Mesendoderm (in vitro differentiated cells): ENCODE results near the gene ATN1.

Experiments used
- DNase-seq: peaks from one replicate; pipeline ENCODE4 v3.0.0; 2013
- H2AK5ac ChIP-seq: 2 replicates; pipeline ENCODE4 v1.6.1; 2013; ENCODE audit warnings: low read length, inconsistent platforms
- H2BK120ac ChIP-seq: 2 replicates; pipeline ENCODE4 v1.6.1; 2013; ENCODE audit warnings: low read depth, mild to moderate bottlenecking, low read length, moderate library complexity, mixed read lengths
- H2BK15ac ChIP-seq: replicated peaks from 2 replicates; pipeline ENCODE4 v1.6.1; 2013; ENCODE audit warnings: low read depth, mild to moderate bottlenecking, moderate library complexity
- H2BK5ac ChIP-seq: 2 replicates; pipeline ENCODE4 v1.6.1; 2013; ENCODE audit warnings: low read length, inconsistent platforms
- H3K18ac ChIP-seq: 2 replicates; pipeline ENCODE4 v1.6.1; 2013; ENCODE audit warnings: mild to moderate bottlenecking, low read length, mixed read lengths
- H3K23ac ChIP-seq: one replicate; pipeline ENCODE4 v1.6.1; 2013; ENCODE audit warnings: low read length
- H3K27ac ChIP-seq: 2 replicates; pipeline ENCODE4 v1.5.1; 2013; ENCODE audit warnings: low read depth, mild to moderate bottlenecking, inconsistent platforms, low read length, moderate library complexity
- H3K27me3 ChIP-seq: 2 replicates; pipeline ENCODE4 v1.6.1; 2013; ENCODE audit warnings: low read length, control low read depth, mild to moderate bottlenecking, inconsistent platforms; ENCODE audit not compliant: insufficient read depth, poor library complexity
- H3K36me3 ChIP-seq: 2 replicates; pipeline ENCODE4 v1.6.1; 2013; ENCODE audit warnings: low read length, inconsistent platforms; ENCODE audit not compliant: control insufficient read depth, insufficient read depth
- H3K4ac ChIP-seq: one replicate; pipeline ENCODE4 v1.6.1; 2013; ENCODE audit warnings: low read depth, mild to moderate bottlenecking, low read length, moderate library complexity
- H3K4me1 ChIP-seq: 2 replicates; pipeline ENCODE4 v1.6.1; 2013; ENCODE audit warnings: low read depth, low read length, inconsistent platforms; ENCODE audit not compliant: control insufficient read depth
- H3K4me2 ChIP-seq: 2 replicates; pipeline ENCODE4 v1.6.1; 2013; ENCODE audit warnings: low read length
- H3K4me3 ChIP-seq: 2 replicates; pipeline ENCODE4 v1.5.1; 2013; ENCODE audit warnings: mild to moderate bottlenecking, low read length
- H3K56ac ChIP-seq: one replicate; pipeline ENCODE4 v1.6.1; 2013; ENCODE audit warnings: low read length
- H3K79me1 ChIP-seq: 2 replicates; pipeline ENCODE4 v1.6.1; 2013; ENCODE audit warnings: low read length, inconsistent platforms
- H3K79me2 ChIP-seq: 2 replicates; pipeline ENCODE4 v1.6.1; 2013; ENCODE audit warnings: mild to moderate bottlenecking, low read length; ENCODE audit not compliant: control insufficient read depth, insufficient read depth
- H3K9ac ChIP-seq: 2 replicates; pipeline ENCODE4 v1.6.1; 2013; ENCODE audit warnings: low read length, inconsistent platforms
- H4K5ac ChIP-seq: one replicate; pipeline ENCODE4 v1.6.1; 2013; ENCODE audit warnings: low read length
- H4K8ac ChIP-seq: one replicate; pipeline ENCODE4 v1.6.1; 2013; ENCODE audit warnings: low read depth, mild to moderate bottlenecking, control low read depth, low read length, moderate library complexity
- WGBS: extraction: QIAGEN DNeasy Blood & Tissue Kit; methylation state at CpG from one replicate; pipeline ENCODE4 v1.1.7; 2013; ENCODE audit warnings: low lambda C conversion rate, missing lambda C conversion rate; ENCODE audit not compliant: insufficient coverage; ENCODE audit errors: extremely low coverage; 5-methylcytosine and 5-hydroxymethylcytosine counted together

Gene ATN1

GRCh38 chr12:6914947-6915788 lies 12.6 kb upstream of the ATN1 start:
- WGBS: no CpG with 5 or more reads among the region's 29 CpGs
- Histone ChIP-seq H3K27ac (no peak overlapping the region), H4K5ac (no peak overlapping the region), H2BK120ac (no peak overlapping the region), H3K27me3 (no peaks in the 10 kb centered on the region), H3K4me1 (peaks cover 5% of the 10 kb centered on the region), H4K8ac (no peak overlapping the region), H3K79me2 (no peaks in the 10 kb centered on the region), H3K4ac (no peak overlapping the region), H3K56ac (peak overlapping the region; percentile 83), H3K18ac (peak overlapping the region; percentile 2), H3K4me3 (peak overlapping the region; percentile 42), H3K9ac (peak overlapping the region; percentile 75), H2AK5ac (no peak overlapping the region), H2BK15ac (no peak overlapping the region), H3K36me3 (peaks cover 2% of the 10 kb centered on the region), H2BK5ac (no peak overlapping the region), H3K79me1 (peaks cover 3% of the 10 kb centered on the region), H3K4me2 (peak overlapping the region; percentile 92), H3K23ac (peak overlapping the region; percentile 67)
- DNase-seq: peak; percentile 92

- no CpG with 5 or more reads among the region's 14 CpGs for WGBS
- H3K4me3 ChIP-seq: no peak overlapping the region
Measured at GRCh38 chr12:6915789-6916285, 11.9 kb upstream of the ATN1 start.

GRCh38 chr12:6916426-6917200 lies 11.1 kb upstream of the ATN1 start:
- no peak overlapping the region for H3K23ac ChIP-seq
- no peak overlapping the region for H4K5ac ChIP-seq
- H2BK15ac ChIP-seq: no peak overlapping the region
- no peak overlapping the region for H3K27ac ChIP-seq
- H2AK5ac ChIP-seq: no peak overlapping the region
- H3K4me3 ChIP-seq: no peak overlapping the region
- no peak overlapping the region for H2BK5ac ChIP-seq
- H3K4me1 ChIP-seq: peaks cover 5% of the 10 kb centered on the region
- no peaks in the 10 kb centered on the region for H3K27me3 ChIP-seq
- H3K79me2 ChIP-seq: no peaks in the 10 kb centered on the region
- no CpG with 5 or more reads among the region's 11 CpGs for WGBS
- peak overlapping the region; percentile 80 for H3K56ac ChIP-seq
- H2BK120ac ChIP-seq: no peak overlapping the region
- H3K4me2 ChIP-seq: no peak overlapping the region
- H3K18ac ChIP-seq: no peak overlapping the region
- H3K79me1 ChIP-seq: peaks cover 3% of the 10 kb centered on the region
- peak overlapping the region; percentile 17 for H3K9ac ChIP-seq
- H4K8ac ChIP-seq: no peak overlapping the region
- H3K36me3 ChIP-seq: peaks cover 2% of the 10 kb centered on the region
- H3K4ac ChIP-seq: no peak overlapping the region
- no peak for DNase-seq

More at GRCh38 chr12:6915789-6916285, 11.9 kb upstream of the ATN1 start:
- Histone ChIP-seq H3K18ac (no peak overlapping the region), H4K5ac (no peak overlapping the region), H3K4me1 (peaks cover 5% of the 10 kb centered on the region), H3K9ac (peak overlapping the region; percentile 56), H2BK15ac (no peak overlapping the region), H3K27ac (no peak overlapping the region), H2BK120ac (no peak overlapping the region), H4K8ac (no peak overlapping the region), H3K79me2 (no peaks in the 10 kb centered on the region), H2BK5ac (peak overlapping the region; percentile 30), H2AK5ac (peak overlapping the region; percentile 87), H3K27me3 (no peaks in the 10 kb centered on the region), H3K4me2 (peak overlapping the region; percentile 35), H3K79me1 (peaks cover 3% of the 10 kb centered on the region), H3K4ac (peak overlapping the region; percentile 79), H3K36me3 (peaks cover 2% of the 10 kb centered on the region), H3K56ac (peak overlapping the region; percentile 80), H3K23ac (no peak overlapping the region)
- no peak for DNase-seq

- Histone ChIP-seq H2BK120ac (no peak overlapping the region), H2BK15ac (no peak overlapping the region), H3K27ac (no peak overlapping the region), H3K4me1 (peaks cover 5% of the 10 kb centered on the region), H3K9ac (no peak overlapping the region), H3K23ac (no peak overlapping the region), H3K4me3 (no peak overlapping the region), H3K27me3 (no peaks in the 10 kb centered on the region), H3K79me1 (peaks cover 3% of the 10 kb centered on the region), H3K4ac (no peak overlapping the region), H4K8ac (no peak overlapping the region), H2AK5ac (no peak overlapping the region), H3K36me3 (peaks cover 2% of the 10 kb centered on the region), H3K4me2 (no peak overlapping the region), H3K79me2 (no peaks in the 10 kb centered on the region), H3K56ac (peak overlapping the region; percentile 9), H3K18ac (no peak overlapping the region), H2BK5ac (no peak overlapping the region), H4K5ac (no peak overlapping the region)
- no CpG with 5 or more reads among the region's 14 CpGs for WGBS
- DNase-seq: peak; percentile 72
Measured at GRCh38 chr12:6917491-6918231, 10.1 kb upstream of the ATN1 start.

DNA sequence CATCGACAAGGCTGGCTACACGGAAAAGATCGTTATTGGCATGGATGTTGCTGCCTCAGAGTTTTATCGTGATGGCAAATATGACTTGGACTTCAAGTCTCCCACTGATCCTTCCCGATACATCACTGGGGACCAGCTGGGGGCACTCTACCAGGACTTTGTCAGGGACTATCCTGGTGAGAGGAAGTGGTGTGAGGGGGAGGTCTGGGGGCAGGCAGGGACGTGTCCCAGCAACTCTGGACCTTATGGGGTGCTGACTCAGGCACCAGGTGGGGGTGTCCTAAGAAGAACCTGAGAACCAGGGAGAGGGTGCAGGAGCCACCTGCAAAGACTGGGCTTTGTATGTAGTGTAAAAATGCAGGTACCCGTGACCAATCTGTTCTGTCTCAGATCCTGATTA lies 8.2 kb upstream of the ATN1 start:
- H3K27me3 ChIP-seq: no peaks in the 10 kb centered on the region
- no peak overlapping the region for H3K56ac ChIP-seq
- no peak overlapping the region for H2AK5ac ChIP-seq
- no peak overlapping the region for H3K4ac ChIP-seq
- H4K8ac ChIP-seq: no peak overlapping the region
- no CpG with 5 or more reads among the region's 7 CpGs for WGBS
- H3K79me1 ChIP-seq: peaks cover 3% of the 10 kb centered on the region
- no peak overlapping the region for H3K18ac ChIP-seq
- no peak for DNase-seq
- peaks cover 2% of the 10 kb centered on the region for H3K36me3 ChIP-seq
- no peak overlapping the region for H2BK15ac ChIP-seq
- H3K4me2 ChIP-seq: no peak overlapping the region
- no peak overlapping the region for H4K5ac ChIP-seq
- H3K4me3 ChIP-seq: no peak overlapping the region
- no peak overlapping the region for H2BK120ac ChIP-seq
- H3K79me2 ChIP-seq: no peaks in the 10 kb centered on the region
- no peak overlapping the region for H3K9ac ChIP-seq
- no peak overlapping the region for H2BK5ac ChIP-seq
- peaks cover 6% of the 10 kb centered on the region for H3K4me1 ChIP-seq
- no peak overlapping the region for H3K27ac ChIP-seq
- H3K23ac ChIP-seq: no peak overlapping the region
